GM19023 (cell line): ENCODE data around the gene ISLR2.

Experiments used
- ATAC-seq: cut with Tn5 transposase; IDR thresholded peaks from one replicate; pipeline ENCODE4 v1.9.1; 2021; ENCODE audit warnings: mild to moderate bottlenecking, moderate library complexity; ENCODE audit not compliant: unreplicated experiment

The ISLR2 gene

DNA sequence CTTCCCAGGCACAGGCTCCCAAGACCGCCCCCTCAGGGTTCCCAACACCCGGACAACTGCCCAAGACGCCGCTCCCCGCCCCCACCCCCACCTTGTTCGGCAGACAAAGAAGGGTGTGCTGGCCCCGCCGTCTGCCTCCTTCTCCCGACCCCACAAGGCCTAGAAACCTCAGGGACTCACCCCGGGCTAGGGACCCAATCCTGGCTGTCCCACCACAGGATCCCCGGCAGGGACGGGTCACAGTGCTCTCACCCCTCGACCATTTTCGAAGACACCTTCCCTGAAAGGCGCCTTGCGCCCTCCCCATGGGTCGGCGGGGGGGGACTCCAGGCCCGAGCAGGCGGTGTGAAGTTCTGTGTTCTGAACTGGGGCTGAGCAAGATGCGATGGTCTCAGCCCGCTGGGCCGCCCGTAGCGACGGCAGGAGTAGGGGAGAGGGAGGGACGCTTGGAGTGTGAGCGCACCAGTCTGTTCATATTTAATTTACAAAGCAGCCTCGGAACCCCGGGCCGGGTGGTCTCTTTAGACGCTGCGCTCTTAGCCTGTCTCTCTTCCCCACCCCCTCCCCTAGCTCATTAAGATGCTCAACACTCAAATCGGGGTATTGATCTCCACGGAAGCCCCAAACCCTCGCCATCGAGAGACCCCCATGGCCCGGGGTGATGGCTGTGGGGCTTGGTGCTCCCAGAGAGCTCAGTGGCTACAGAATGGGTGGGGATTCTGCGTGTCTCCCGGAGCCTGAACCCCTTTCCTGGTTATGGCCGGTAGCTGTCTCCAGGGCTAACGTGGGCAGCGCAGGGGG is 1.4 kb upstream of the ISLR2 start:
- ATAC-seq = no peak

DNA sequence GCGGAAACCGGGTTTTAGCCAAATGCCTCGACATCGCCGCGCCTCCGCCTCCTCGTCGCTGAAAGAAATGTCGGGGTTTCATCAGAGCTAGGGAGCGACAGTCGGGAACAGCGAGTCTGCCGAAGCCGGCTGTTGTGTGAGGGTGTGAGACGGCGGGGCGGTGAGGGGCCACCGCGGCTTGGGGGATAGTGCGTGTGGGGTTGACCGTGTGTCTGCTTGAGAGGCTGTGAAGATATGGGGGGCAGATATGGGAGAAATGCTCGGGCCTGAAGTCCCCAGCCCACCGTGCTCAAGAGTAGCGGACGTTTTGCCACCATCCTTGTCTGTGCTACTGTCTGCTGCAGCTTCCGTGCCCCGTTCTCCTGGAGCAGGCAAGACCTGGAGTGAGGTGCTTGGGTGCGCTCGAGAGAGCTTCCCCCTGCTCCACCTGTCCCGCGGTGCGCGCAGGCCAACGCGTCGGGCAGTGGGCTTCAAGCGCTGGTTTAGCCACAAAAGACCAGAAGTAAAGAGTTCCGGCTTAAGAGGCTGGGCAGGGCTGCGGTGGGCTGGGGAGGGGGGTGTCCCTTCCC is 716 bp upstream of the ISLR2 start:
- ATAC-seq = no peak

DNA sequence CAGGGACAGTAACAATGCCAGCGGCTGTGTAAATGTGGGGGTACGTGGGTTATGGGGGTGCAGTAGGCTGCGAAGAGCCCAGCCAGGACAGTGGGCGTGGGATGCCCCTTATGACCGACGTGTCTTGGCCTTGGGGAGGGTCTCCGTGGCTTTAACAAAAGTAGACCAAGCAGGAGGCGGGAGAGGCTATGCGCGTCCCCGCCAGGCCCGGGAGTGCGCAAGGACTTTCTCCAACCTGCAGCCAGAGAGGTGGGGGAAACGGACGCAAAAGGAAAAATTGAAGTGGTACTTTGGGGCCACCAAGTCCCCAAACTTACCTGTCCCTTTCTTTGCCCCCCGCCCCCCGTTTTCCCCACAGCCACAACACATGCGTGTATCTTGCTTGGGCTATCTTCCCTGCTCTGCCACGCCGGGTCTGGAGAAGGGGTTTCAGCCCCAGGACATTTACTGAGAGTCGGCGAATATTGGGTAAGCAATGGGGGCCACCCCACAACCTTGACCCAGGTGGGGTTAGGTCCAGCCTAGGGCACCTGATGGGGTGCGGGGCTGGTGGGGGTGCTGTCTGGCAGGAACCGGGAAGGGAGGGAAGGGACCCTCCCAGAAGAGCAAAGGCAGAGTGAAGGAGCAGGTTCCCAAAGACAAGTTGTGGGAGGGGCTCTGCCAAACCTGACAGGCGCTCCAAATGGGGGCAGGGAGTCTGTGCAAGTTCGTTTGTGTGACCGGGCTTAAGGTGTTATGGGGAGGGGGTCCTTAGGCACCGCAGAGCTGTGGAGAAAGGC is 652 bp downstream of the ISLR2 start:
- ATAC-seq = no peak

DNA sequence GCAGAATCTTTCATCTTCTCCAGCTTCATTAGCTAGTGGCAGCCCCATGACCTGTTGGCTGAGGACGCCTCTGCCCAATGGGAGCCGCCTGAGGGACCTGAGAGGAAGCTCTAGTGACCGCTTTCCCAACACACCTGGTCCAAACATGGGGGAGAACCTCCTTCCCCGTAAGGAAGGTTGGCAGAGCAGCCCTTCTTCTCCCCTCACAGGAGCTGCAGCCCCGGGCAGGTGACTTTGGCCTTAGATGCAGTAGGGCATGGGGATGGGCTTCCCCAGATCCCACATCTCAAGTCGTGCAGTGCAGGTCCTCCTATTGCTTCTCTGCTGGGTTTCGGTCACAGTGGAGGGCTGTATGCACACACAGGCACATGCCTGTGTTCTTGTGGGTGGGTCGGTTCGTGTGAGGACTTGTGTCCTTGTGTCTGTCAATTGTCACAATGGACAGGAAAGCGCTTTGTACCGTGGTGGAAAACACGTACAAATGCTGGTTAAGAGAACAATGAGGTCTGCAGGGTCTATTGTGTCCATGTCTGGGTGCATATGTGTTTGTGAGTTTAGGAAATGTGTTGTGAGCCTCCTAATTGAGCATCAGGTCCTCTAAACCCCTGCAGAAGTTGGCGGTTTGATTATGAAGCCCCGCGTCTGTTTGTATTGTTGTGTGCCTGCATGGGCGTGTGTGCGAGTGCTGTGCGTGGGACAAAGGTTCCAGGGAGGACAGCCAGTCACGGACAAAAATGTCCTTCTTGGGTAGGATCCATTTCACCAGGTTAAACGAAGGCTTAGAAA is 1.4 kb downstream of the ISLR2 start:
- ATAC-seq = no peak

DNA sequence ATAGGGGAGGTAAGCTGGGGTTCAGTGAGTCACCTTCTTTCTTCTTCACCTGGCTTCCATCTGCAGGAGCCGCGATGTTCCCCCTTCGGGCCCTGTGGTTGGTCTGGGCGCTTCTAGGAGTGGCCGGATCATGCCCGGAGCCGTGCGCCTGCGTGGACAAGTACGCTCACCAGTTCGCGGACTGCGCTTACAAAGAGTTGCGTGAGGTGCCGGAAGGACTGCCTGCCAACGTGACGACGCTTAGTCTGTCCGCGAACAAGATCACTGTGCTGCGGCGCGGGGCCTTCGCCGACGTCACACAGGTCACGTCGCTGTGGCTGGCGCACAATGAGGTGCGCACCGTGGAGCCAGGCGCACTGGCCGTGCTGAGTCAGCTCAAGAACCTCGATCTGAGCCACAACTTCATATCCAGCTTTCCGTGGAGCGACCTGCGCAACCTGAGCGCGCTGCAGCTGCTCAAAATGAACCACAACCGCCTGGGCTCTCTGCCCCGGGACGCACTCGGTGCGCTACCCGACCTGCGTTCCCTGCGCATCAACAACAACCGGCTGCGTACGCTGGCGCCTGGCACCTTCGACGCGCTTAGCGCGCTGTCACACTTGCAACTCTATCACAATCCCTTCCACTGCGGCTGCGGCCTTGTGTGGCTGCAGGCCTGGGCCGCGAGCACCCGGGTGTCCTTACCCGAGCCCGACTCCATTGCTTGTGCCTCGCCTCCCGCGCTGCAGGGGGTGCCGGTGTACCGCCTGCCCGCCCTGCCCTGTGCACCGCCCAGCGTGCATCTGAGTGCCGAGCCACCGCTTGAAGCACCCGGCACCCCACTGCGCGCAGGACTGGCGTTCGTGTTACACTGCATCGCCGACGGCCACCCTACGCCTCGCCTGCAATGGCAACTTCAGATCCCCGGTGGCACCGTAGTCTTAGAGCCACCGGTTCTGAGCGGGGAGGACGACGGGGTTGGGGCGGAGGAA is 2.6 kb downstream of the ISLR2 start:
- no peak for ATAC-seq

DNA sequence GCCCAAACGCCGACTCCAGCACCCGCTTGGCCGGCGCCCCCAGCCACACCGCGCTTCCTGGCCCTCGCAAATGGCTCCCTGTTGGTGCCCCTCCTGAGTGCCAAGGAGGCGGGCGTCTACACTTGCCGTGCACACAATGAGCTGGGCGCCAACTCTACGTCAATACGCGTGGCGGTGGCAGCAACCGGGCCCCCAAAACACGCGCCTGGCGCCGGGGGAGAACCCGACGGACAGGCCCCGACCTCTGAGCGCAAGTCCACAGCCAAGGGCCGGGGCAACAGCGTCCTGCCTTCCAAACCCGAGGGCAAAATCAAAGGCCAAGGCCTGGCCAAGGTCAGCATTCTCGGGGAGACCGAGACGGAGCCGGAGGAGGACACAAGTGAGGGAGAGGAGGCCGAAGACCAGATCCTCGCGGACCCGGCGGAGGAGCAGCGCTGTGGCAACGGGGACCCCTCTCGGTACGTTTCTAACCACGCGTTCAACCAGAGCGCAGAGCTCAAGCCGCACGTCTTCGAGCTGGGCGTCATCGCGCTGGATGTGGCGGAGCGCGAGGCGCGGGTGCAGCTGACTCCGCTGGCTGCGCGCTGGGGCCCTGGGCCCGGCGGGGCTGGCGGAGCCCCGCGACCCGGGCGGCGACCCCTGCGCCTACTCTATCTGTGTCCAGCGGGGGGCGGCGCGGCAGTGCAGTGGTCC is 3.5 kb downstream of the ISLR2 start:
- no peak for ATAC-seq

DNA sequence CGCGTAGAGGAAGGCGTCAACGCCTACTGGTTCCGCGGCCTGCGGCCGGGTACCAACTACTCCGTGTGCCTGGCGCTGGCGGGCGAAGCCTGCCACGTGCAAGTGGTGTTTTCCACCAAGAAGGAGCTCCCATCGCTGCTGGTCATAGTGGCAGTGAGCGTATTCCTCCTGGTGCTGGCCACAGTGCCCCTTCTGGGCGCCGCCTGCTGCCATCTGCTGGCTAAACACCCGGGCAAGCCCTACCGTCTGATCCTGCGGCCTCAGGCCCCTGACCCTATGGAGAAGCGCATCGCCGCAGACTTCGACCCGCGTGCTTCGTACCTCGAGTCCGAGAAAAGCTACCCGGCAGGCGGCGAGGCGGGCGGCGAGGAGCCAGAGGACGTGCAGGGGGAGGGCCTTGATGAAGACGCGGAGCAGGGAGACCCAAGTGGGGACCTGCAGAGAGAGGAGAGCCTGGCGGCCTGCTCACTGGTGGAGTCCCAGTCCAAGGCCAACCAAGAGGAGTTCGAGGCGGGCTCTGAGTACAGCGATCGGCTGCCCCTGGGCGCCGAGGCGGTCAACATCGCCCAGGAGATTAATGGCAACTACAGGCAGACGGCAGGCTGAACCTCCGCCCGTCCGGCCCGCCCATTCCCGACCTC is 4.1 kb downstream of the ISLR2 start:
- ATAC-seq = no peak

DNA sequence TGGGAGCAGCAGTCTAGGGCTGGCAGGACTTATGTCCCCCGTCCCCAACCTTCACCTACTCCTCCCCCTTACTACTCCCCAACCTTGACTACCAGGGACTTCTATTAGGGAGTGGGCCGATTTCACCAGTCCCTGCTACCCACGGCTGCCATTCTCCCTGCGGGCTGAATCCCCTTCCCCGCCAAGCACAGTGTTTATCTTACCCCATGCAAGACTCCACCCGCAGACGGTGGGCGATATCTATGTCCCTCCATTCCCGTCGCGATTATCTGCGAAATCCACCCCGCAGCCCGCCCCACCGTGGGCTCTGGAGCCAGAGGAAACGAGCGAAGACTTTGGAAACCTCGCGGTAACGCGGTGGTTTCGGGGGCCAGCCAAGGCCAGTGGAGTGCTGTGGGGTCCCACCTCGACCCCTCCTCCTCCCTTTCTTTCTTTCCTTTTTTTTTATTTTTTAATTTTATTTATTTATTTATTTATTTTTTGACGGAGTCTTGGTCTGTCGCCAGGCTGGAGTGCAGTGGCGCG is 4.7 kb downstream of the ISLR2 start:
- no peak for ATAC-seq

DNA sequence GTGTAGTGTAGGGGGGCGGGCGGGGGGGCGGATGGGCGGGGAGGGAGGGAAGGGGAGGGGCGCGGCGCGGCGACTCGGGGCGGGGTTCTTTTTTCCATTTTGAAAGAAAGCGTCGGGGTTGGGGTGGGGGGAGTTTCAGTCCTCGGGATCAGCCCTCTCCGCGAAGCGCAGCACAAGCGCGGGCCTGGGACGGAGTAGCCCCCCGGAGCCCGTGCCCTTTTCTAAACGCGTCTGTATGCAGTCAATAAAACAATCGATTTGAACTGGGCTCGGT is 6.1 kb downstream of the ISLR2 start:
- ATAC-seq = no peak

DNA sequence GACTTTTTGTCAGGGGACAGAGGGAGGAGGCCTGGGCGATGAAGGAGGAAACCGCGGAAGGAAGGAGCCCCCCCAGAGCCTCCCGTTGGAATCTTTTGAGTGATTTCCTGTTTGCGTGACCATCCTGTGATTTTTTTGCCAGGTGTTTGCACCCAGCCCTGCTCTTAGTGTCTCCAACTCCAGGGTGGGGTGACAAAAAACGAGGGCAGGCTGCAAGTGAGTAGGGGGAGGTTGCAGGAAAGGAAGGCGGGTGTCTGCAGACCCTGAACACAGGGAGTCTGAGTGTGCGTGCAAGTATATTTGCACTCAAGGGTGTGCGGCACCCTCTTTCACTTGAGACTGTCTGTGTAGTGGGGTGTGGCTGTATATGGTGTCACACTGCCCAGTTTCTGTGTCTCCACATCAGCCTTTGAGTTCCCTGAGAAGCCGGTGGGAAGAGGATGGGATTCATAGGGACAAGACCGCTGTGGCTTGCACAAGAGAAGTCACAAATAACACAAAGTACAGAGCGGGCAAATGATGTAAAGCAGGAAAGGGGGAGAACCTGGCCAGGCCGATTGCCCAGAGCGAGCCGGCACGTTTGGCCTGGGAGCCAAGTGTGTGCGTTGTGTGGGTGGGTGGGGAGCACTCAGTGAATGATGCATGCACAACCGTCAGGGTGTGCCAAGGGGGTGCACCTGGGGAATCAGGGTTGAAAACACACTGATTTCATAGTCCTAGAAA is 6.6 kb downstream of the ISLR2 start:
- ATAC-seq = no peak

DNA sequence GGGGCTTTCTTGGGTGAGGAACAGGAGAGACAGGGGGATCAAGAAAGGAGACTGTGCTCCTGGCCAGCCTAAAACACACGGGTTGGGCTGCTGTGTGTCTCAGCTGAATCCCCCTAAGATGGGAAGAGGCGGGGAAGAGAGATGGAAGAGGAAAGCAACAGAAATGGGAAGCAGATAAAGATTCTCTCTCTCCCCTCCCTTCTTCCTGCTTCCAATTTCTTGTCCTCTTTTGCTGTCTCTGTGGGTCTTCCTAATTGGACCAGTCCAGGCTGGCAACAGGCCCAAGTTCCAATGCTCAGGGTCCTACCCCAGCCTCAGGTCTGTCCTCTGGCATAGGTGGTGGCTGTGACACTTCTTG is 7.1 kb downstream of the ISLR2 start:
- ATAC-seq = no peak

DNA sequence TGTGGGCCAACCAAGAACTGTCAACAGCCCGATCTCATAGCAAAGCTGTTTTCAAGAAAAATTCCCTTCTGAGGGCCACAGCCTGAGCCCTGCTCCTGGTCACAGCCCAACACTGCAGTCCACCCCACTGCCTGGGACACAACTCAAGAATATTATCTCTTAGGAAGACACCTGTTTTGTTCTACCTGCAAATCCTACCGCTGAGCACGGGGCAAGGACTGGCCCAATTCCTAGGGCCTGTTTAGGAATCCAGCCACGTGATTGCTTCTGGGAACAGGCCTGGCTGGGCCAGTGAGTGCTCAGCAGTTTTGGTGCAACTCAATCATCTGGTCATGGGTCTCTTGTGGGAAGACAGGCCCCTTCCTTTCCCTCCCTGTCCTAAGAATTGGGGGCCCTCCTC is 8.3 kb downstream of the ISLR2 start:
- no peak for ATAC-seq

DNA sequence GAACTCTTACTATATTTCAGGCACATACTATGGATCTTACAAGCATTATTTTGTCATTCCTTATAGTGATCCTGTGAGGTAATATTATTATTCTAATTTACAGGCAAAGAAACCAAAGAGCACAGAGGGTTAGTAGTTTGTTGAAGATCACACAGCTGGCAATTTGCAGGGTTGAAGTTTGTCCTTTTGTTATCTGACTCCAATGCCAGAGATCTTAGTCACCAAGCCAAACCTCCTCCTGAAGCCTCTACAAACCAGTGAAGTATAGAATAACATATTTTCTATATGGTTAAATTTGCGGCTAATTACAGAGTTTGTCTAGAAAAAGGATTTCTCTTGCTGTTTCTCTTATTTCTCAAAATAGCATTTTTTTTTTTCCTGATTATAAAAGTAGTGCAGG is 11.2 kb downstream of the ISLR2 start:
- ATAC-seq = no peak

DNA sequence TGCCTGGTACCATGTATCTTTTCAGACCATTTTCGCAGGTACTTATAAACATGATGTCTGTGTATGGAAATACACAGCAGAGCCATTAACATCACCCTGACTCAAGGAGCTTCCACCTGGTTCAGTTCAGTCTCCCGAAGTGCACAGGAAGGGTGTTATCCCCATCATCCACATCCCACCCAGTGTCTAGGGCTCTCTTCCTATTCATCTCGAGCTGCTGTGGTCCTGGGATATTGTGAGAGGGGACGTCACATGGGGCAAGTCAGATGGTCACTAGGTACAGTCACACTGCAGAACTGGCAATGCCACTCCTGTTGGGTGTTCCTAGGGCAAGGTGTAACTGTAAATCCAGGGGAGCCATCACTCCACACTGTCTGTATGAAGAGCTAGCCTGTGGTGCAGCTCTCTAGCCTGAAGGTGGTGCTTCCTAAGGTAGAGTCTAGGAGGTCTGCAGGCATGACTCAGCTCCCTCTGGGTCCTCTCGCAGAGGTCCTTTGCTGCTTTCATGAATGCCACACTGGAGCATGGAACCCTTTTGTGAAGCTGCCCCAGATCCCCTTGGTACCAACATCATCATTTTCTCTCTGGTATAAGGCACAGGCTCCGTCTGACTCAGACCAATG is 13.9 kb downstream of the ISLR2 start:
- no peak for ATAC-seq

DNA sequence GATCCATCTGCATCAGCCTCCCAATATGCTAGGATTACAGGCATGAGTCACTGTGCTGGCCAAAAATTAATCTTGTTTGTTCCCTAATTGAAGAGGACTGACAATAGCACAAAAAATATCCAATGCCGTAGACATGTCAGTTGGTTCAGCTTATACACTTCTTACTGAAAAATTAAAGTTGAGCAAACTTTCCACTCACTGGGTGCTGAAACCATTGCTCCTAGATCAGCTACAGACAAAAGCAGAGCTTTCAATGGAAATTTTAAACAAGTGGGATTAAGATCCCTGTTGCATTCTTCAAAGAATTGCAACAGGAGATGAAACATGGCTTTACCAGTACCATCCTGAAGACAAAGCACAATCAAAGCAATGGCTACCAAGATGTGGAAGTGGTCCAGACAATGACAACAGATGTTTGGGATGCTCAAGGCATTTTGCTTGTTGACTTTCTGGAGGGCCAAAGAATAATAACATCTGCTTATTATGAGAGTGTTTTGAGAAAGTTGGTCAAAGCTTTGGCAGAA is 16.0 kb downstream of the ISLR2 start:
- no peak for ATAC-seq

DNA sequence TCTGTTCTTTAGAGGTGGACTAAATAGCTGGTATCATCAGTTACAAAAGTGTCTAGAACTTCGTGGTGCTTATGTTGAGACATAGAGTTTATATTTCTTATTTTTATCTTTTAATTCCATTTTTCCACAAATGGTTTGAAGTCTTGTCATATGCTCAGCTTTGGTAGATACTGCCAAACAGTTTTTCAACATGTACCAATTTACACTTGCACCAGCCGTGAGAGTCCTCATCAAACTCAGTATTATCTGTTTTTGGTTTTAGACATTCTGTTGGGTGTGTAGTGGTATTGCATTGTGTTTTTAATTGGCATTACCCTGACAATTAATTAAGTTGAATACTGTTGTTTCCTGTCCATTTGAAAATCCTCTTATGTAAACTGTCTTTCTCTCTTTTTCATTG is 16.7 kb downstream of the ISLR2 start:
- ATAC-seq = no peak

DNA sequence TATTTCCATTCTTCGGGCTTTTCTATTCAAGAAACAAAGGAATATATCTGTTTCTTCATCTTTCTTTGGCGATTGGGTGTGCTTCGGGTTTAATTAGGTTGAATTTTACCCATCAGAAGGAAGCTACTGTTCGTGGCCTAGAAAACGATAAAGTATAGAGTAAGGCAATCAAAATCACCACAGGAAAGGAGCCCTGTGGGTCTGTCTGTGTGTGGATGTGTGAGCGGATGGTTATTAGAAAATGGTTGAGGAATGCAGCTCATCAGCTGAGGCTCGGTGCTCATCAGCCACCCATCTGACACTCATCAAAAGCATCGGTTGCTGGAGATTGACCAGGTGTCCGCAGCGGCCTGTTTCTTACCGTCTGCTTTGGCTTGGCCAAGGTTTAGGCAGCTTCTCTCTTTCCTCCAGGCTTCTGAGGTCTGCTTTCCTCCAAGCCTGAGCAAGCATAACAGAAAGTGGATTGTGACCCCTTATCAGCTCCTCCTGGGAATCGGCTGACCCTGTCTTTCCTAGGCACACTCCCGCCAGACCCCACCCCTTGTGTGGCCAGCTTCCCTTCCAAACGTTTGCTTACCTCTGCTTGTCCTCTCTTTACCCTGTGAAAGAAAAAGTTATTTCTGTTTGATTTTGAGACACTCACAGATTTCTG is 25.5 kb downstream of the ISLR2 start:
- ATAC-seq = no peak
